Lung microvascular endothelial cell (primary cell): ENCODE measurements around the gene UNC93A. TPM values are rescaled to one million over a fixed set of nuclear protein-coding genes. Genes with fewer than 3 reads are reported as not detected.
"Not testable (repeated sequence)": the region's sequence is repeated elsewhere in the genome, so short reads cannot be mapped to it uniquely, and the experiment has no call there.

Source experiments
- DNase-seq, 2 donors: peaks; one replicate each; pipeline versions ENCODE4 v3.0.0 to v3.0.0-alpha.2; 2010; ENCODE audit warnings: low read depth in 2 of 2
- total RNA-seq: library from RNA; depleted of rRNA; stranded (reverse); fragments of >200 nt; gene quantifications from 2 replicates; pipeline ENCODE4 v1.2.1, GENCODE V29; 2014

UNC93A gene
- total RNA-seq, result not detected in 2 replicates

DNA sequence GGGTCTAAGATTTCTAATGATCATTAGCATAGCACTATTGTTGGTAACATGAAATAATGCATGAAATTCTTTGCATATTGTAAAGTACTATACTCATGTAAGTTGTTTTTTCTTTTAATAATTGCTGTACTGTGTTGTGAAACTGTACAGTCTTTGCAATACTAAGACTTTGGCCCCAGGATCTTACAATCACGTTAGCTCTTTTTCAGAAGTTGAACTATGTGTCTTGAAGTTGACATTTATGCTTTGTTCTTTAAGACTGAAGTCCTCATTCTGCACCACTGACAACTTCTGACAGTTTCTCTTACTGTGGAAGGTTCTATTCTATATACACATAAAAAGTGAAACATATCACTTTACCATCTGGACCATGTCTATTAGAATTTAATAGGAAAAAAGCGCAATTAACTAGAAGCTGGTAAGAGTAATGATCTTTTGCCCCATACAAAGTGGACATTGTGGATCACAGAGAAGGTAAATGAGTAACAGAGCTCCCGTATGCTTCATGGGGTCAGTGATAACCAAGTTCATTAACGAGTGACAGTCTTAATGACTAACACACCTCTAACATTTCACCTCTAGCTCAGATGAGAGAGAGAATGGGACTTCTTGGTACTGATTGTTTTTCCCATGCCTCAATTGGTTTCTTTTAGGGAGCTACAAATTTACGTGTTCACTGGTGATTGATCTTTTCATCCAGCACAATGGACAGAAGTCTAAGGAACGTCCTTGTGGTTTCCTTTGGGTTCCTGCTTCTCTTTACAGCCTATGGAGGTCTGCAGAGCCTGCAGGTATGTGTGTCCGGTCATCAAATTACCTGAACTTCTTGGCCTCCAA lies at the start of gene UNC93A:
UNC93A (plus strand) TSS at position 530 of the 837 bp plus-strand sequence; CDS start at position 705, 175 bp downstream.
- no peak for DNase-seq

DNA sequence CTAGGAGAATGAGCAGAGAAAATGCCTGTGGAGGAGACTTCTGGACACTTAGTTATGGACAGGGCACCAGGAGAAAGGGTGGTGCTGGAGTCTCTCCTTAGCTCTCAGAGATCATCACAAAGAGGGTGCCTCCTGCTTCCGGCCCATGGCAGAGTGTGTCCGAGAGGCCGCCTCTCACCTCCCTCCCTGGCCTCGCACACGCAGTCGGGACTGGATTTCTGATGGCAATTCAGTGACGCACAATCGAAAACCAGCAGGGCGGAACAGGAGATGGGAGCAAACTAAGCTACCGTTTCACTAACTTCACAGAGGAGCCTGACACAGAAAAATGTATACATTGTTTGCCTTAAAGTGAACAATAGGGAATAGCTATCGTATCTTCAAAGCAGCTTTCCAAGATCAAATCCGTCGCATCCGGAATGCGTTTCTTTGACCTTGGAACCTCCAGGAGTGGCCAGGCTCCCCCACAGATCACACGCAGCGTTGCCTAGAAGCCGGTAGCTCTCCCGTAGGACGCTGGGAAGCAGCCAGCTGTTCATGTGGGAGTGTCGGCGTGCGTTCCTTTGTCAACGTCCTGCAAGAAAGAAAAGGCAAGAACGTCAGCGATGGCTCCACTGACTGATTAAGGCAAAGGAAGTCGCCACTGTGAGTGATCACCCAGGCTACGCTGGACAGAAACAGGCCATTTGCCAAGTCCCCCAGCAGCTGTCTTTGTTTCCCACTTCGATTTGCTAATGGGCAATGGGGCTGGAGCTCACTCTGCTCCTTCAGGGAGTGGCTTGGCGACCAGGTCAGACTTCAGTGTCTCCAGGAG lies 49.6 kb upstream of the UNC93A start:
- not testable (repeated sequence) for DNase-seq

- not testable (repeated sequence) for DNase-seq
Observed at GRCh38 chr6:167242135-167242506, 49.0 kb upstream of the UNC93A start.

GRCh38 chr6:167242511-167243051 lies 48.5 kb upstream of the UNC93A start:
- not testable (repeated sequence) for DNase-seq

GRCh38 chr6:167244064-167244960 lies 46.8 kb upstream of the UNC93A start:
- no peak for DNase-seq

DNA sequence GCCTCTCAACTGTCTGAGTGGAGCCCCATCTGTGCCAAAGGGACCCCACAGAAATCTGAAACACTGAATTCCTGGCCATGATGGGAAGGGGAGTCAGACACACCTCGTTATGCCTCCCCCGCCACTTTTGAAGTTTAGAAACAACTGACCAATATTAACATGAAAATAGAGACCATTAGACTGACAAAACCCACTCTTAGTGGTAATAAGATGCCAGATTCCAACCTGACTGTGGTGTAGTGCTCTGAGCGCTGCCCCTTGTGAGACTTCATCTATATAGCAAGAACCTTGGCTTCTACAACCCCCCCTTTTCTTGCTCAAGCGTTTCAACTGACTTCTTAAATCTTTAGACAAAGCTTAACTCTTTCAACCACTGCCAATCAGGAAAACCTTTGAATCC lies 46.1 kb upstream of the UNC93A start:
- no peak for DNase-seq

DNA sequence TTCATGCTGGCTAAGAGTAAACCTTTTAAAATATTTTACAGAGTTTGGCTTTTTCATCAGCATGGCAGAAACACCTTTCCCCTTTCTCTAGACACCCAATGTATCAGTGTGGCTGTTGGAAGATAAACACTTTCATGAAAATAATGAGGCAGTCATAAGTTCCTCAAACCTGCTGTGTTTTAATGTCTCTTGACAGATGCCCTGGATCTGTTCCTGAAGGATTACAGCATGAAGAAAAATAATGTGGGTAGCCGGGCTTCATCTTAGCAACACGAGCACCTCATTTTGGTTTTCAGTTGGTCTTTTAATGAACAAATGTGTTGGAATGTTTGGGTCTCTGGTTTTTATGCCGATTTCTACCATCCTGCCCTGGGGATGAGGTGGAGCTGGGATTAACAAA lies 45.5 kb upstream of the UNC93A start:
- no peak for DNase-seq

GRCh38 chr6:167247814-167248595 lies 43.1 kb upstream of the UNC93A start:
- no peak for DNase-seq

DNA sequence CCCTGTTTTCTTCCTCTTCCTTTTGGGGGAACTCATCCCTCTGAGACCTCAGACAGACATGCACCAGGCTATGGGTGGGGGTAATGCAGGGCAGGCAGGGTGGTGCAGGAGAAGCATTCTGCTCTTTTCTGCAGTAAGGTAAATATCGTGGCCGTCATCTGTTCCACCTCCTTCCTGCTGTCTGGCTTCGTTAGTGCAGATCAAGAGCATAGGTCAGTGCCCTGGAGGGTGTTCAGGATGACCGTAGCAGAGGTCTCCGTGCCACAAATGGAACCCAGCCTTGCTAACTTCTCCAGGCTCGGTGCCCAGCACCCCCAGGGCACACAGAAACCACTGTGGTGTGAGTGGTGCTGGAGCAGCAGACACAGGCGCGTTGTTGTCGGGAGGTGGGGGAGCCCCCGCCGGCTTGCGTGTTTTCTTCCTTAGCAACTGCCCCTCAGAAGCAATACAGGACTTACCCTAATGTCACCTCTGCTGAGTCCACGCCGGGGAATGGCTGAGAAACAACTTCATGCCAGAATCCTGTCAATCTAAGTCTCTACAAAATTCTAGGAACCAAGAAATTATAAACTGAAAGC lies 42.1 kb upstream of the UNC93A start:
- not testable (repeated sequence) for DNase-seq

DNA sequence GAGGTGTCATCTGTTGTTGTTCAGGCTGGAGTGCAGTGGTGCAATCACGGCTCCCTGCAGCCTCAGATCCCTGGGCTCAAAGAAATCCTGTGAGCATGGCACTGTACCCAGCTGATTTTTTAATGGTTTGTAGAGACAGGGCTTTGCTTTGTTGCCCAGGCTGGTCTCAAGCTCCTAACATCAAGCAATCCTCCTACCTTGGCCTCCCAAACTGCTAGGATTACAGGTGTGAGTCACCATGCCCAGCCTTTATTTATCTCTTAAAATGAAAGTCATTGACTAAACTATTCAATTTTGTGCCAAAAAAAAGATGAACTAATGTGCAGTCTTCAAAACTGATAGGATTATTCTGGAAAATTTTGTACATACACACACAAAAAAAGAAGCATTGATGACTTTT lies 38.8 kb upstream of the UNC93A start:
- DNase-seq, result no peak

GRCh38 chr6:167255918-167256553 lies 35.1 kb upstream of the UNC93A start:
- no peak for DNase-seq

GRCh38 chr6:167258646-167259045 lies 32.5 kb upstream of the UNC93A start:
- DNase-seq, result no peak

- DNase-seq, result not testable (repeated sequence)
Observed at GRCh38 chr6:167266057-167266829, 24.9 kb upstream of the UNC93A start.

DNA sequence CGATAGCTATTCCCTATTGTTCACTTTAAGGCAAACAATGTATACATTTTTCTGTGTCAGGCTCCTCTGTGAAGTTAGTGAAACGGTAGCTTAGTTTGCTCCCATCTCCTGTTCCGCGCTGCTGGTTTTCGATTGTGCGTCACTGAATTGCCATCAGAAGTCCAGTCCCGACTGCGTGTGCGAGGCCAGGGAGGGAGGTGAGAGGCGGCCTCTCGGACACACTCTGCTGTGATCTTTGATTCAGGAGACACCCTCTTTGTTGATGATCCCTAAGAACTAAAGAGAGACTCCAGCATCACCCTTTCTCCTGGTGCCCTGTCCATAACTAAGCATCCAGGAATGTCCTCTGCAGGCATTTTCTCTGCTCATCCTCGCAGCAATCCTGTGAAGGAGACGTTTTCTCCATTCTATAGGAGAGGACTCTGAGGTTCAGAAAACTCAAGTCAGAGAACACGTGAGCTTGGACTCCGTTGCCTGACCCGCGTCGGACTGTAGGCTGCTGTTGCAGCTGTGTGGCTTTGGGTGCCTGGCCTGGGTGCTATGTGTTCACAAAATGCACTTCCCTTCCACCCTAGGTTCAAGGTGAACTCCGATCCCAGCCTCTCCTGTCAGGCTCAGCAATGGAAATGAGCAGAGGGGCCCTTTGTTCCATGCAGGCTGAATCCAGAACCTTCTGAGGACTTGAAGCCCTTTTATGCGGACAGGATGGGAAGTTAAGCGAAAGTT lies 24.1 kb upstream of the UNC93A start:
- DNase-seq, result no peak

GRCh38 chr6:167267556-167267898 lies 23.6 kb upstream of the UNC93A start:
- not testable (repeated sequence) for DNase-seq

- DNase-seq, result no peak
Observed at GRCh38 chr6:167267921-167268401, 23.2 kb upstream of the UNC93A start.

GRCh38 chr6:167268683-167269280 lies 22.3 kb upstream of the UNC93A start:
- no peak for DNase-seq
